WI38 (cell line): ENCODE measurements around the gene SLC25A38.

Experiments used
- H3K4me3 ChIP-seq: 2 replicates; pipeline ENCODE4 v1.5.1; 2011; ENCODE audit warnings: low read depth, mild to moderate bottlenecking, control low read depth, low read length
- CTCF ChIP-seq: IDR thresholded peaks from 2 replicates; pipeline ENCODE4 v1.5.1; 2012; ENCODE audit warnings: low read depth, mild to moderate bottlenecking, control low read depth, low read length

SLC25A38 gene

DNA sequence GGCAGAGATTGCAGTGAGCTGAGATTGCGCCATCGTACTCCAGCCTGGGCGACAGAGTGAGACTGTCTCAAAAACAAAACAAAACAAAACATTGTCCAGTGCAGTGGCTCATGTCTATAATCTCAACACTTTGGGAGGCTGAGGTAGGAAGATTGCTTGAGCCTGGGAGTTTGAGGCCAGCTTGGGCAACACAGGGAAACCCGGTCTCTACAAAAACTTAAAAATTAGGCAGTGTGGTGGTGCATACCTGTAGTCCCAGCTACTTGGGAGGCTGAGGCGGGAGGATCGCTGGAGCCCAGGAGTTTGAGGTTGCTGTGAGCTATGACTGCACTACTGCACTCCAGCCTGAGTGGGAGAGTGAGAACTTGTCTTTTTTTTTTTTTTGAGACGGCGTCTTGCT is 57.1 kb downstream of the SLC25A38 start:
- no peak overlapping the region for H3K4me3 ChIP-seq

GRCh38 chr3:39443530-39443929 is 60.4 kb downstream of the SLC25A38 start:
- no peak overlapping the region for H3K4me3 ChIP-seq
- 0 out of 2 replicates have a peak, but pooled peaks have one; percentile 8 for TF ChIP-seq CTCF

More for the DNA sequence above, 57.1 kb downstream of the SLC25A38 start:
- no peak for TF ChIP-seq CTCF

DNA sequence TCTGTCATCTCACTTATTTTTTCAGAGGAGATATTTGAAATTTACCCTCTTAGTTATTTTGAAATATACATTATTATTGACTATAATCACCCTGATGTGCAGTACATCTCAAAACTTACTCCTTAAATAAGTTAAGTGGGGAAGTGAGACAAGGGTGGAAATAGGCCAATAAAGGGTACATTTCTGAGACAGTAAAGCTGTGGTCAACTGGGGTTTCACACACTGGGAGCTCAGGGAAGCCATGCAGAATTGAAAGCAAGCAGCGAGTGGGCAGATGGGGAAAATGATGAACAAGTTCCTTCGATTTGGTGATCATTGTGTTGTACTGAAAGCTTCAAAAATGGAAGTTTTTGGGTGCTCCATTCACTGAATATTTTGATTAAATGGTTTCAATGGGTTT is 62.8 kb downstream of the SLC25A38 start:
- no peak overlapping the region for H3K4me3 ChIP-seq
- no peak for TF ChIP-seq CTCF

DNA sequence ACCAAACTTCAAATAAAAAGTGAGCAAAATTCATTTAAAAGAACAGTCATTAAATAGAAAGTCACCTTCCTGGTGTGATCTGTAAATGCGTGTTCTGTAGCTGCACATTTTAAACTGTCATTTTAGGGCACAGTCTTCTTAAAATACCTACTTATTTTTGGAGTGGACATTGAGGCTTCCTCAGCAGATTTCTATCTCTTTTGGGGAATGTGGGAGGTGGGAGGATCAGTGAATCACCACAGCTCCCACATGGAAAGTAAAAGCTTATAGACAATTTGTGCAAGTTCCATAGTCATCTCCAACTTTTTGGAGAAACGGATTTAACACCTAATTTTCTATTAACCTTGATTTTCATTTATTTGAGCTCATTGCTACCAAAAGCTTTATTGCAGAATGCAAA is 63.3 kb downstream of the SLC25A38 start:
- no peak for TF ChIP-seq CTCF

More for the DNA sequence above, 63.3 kb downstream of the SLC25A38 start:
- H3K4me3 ChIP-seq = no peak overlapping the region
